Glomerular visceral epithelial cell (primary cell): Measurements from ENCODE around the gene SNX19.
"Not testable (repeated sequence)": the region's sequence is repeated elsewhere in the genome, so short reads cannot be mapped to it uniquely, and the experiment has no call there.

Experiments used
- DNase-seq: peaks from one replicate; pipeline ENCODE4 v3.0.0-alpha.2; 2016; ENCODE audit errors: extremely low spot score

SNX19 gene, protein sequence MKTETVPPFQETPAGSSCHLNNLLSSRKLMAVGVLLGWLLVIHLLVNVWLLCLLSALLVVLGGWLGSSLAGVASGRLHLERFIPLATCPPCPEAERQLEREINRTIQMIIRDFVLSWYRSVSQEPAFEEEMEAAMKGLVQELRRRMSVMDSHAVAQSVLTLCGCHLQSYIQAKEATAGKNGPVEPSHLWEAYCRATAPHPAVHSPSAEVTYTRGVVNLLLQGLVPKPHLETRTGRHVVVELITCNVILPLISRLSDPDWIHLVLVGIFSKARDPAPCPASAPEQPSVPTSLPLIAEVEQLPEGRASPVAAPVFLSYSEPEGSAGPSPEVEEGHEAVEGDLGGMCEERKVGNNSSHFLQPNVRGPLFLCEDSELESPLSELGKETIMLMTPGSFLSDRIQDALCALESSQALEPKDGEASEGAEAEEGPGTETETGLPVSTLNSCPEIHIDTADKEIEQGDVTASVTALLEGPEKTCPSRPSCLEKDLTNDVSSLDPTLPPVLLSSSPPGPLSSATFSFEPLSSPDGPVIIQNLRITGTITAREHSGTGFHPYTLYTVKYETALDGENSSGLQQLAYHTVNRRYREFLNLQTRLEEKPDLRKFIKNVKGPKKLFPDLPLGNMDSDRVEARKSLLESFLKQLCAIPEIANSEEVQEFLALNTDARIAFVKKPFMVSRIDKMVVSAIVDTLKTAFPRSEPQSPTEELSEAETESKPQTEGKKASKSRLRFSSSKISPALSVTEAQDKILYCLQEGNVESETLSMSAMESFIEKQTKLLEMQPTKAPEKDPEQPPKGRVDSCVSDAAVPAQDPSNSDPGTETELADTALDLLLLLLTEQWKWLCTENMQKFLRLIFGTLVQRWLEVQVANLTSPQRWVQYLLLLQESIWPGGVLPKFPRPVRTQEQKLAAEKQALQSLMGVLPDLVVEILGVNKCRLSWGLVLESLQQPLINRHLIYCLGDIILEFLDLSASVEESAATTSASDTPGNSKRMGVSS

DNA sequence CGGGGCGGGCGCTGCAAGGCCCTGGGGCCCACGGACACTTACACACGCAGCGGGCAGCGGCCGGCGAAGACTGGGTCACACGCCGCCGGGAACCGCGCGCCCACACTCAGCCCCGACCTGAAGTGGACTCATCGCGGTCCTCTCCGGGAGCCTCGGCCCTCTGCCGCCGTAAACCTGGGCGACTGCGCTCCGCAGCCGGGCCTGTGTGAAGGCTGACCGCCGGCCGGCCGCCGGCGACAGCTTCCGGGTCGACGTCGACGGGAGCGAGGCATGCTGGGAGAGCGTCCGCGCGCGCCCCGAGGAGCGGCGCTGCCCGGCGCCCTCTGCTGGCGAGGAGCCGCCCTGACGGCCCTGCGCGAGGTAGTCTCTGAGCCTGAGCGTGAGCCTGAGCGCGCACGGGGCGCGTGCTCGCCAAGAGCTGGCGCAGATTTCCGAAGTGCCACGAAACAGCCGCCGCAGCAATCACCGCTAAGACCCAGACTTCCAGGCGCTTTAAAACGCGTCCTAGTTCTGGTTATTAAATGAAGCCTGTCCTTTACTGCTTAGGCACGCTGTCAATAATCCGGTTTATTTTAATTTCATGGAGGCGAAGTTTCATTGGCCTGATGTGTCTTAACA is at the start of gene SNX19:
Gene SNX19, minus strand, starts transcription at position 242 of the 618 bp plus-strand sequence. CDS start 540 bp downstream, outside the sequence.
- peak; percentile 90 for DNase-seq

DNA sequence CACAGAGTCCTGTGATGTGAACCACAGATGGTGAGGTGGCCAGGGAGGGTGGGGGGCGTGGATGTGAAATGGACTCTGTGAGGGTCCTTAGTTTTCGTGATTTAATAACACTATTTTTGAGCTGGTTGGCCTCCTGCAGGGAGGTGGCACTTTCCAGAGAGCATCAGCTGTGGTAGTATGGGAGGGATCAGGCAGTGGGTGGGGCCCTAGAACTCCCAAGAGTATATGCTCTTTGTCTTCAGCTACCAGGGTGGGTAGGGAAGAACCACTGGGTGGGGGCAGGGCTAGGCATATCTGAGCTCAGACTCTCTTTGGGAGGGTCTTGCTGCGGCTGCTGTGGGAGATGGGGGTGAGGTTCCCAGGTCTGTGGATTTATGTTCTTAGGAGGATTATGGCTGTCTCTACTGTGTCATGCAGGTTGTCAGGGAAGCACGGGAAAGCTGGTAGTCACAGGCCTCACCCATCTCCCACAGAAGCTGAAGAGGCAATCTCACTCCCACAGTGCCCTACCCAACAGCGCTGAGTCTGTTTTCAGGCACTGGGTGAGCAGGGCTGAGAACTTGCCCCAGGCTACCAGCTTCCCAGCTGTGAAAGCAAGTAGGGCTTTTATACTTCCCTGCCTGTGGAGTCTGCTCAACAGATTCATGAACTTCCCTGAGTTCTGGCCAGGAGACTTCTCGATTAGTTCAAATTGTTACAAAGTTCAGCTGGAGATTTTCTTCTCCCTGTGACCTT is 47.9 kb upstream of the SNX19 start:
- DNase-seq: no peak

DNA sequence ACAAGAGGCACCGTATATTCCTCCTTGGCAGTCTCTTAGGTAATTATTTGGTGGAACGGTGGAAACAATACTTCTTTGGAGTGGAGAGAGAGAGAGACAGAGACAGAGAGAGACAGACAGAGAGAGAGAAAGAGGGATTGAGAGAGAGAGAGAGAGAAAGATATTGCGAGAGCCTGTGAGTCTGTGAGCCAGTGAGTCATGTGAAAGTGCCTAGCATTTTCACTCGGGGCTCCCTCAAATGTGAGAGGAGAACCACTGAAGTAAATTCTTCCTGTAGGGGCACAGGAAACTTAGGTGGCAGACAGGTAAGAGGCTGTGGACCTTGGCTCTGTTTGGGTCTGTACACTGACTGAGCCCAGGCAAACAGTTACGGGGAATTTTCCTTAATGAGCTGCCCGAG is 31.6 kb upstream of the SNX19 start:
- no peak for DNase-seq

GRCh38 chr11:130947481-130947880 is 31.2 kb upstream of the SNX19 start:
- DNase-seq: no peak

DNA sequence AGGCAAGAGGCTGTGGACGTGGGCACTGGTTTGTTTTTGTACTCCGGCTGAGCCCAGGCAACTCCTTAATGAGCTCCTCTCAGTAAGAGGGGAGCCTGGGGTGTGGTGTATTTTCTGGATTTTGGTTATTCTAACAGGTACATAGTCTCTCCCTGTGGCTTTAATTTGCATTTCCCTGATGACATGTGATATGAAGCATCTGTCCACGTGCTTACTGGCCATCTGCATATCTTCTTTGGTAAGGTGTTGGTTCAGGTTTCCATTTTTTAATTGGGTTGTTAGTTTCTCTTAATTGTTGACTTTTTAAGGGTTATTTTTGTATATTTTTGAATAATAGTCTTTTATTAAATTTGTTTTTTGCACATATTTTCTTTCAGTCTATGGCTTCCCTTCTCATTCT is 30.8 kb upstream of the SNX19 start:
- no peak for DNase-seq

GRCh38 chr11:130945896-130946295 is 29.6 kb upstream of the SNX19 start:
- DNase-seq: peak; percentile 21

- DNase-seq: no peak
These were observed 24.4 kb upstream of the SNX19 start for GRCh38 chr11:130940706-130941105.

- no peak for DNase-seq
These were observed 20.8 kb upstream of the SNX19 start for GRCh38 chr11:130937051-130937450.

GRCh38 chr11:130932086-130932712 is 15.9 kb upstream of the SNX19 start:
- no peak for DNase-seq

- no peak for DNase-seq
These were observed 8.5 kb upstream of the SNX19 start for GRCh38 chr11:130924750-130925149.

GRCh38 chr11:130920612-130921011 is 4.3 kb upstream of the SNX19 start:
- not testable (repeated sequence) for DNase-seq

DNA sequence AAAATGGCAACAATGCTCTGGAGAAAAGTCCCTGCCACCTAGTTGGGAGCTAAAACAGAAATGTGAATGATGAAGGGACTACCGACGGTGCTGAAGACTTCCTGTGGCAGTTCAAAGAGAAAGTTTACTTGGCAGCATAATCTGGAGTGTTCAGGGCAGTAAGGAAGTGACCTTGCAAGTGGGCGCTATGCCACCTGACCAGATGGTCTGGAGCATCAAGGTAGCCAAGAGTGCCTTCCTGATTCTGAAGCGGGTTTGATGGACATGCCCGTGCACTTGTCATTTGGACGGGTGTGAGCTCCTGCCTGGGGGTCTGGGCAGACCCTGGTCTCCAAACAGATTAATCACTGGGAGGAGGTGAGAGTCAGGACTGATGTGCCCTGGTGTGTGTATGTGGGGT is 1.8 kb upstream of the SNX19 start:
- DNase-seq: no peak

GRCh38 chr11:130916910-130917309 is 631 bp upstream of the SNX19 start:
- DNase-seq: no peak

DNA sequence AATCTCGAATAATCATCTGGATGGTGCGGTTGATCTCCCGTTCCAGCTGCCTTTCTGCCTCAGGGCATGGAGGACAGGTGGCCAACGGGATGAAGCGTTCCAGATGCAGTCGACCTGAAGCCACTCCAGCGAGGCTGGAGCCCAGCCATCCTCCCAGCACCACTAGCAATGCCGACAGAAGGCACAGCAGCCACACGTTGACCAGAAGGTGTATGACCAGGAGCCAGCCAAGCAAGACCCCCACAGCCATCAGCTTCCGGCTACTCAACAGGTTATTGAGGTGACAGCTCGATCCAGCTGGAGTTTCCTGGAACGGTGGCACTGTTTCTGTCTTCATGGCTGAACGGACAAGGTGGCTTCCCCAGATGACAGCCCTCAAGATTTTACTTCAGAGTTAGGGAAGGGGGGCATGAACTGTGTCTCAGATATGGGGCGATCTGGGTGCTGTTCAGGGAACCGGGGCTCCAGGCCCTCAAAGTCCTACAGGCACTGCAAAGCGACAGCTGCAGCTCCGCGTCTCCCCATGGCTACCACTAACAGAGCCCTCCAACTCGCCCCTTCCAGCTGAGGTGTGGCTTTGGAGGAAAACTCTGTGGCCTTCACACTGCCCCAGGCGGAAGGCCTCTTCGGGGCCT is 559 bp downstream of the SNX19 start:
- DNase-seq: no peak

DNA sequence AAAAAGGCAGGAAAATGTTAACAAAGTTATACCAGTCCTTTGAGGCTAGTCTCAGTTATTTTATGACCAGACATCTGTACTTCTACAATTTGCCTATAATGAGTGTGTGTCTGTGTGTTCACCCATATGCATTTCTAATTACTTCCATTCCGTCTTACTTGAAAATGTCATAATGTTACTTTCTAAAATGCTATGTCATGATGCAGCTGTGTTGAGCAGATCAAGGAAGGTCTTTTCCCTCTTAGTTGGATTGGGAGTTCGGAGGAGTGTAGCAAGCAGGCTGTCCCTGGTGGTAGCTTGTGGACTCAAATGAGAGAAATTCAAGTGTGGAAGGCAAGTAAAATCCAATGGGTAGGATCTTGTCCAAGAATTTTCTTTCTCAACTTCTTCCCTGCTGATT is 3.0 kb downstream of the SNX19 start:
- no peak for DNase-seq

DNA sequence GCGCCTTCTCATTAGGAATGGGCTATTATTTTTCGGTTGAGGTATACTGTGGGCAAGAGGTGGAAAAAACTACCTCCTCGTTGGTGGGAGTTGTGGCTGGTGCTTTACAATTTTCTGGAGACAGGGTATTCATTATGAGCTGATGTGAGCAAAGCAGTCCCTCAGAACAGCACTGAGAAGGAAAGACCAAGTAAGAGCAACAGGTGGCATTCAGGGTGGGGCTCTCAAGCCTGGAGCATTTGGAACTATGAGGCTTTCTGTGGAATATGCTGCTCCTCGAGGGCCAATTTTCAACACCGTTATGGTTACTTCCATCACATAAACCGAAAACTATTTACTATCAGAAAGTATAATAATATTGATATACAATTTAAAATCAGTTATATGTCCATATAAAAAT is 3.7 kb downstream of the SNX19 start:
- no peak for DNase-seq

GRCh38 chr11:130911306-130911705 is 5.0 kb downstream of the SNX19 start:
- DNase-seq: no peak

DNA sequence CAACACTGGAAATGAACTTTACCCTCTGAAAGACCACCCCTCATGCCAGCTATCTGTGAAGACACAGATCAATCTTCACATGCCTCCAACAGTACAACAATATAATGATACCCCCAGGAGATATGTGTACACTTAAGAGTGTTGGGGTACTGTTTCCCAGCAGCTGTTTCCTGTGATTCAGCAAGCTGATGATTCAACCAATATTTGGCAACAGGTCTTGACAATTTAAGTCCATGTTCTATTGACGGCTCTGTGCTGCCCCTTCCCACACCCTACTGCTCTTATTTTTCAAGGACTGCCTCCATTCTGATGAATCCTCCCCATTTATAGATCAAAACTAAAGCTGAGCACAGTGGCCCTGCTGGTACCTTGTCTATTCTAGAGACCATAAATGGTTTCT is 6.6 kb downstream of the SNX19 start:
- DNase-seq: no peak

GRCh38 chr11:130908770-130909625 is 7.3 kb downstream of the SNX19 start:
- peak; percentile 45 for DNase-seq

DNA sequence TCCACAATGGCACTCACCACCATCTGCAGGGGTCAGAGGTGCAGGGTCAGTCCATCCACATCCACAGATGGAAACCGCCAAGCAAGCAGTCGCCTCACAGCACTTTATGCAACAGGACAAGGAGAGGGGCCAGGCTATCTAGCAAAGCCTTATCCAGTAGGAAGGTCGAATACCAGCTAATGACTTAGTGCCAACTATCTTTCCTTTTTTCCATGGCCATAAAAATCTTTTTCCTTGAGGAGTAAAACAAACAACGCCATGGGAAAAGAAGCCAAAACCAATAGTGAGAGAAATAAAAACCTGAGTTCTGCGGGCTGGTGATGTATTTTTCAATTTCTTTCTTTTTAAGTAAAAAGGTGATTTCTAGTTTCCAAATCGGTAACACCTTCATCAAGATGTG is 8.2 kb downstream of the SNX19 start:
- DNase-seq: no peak
